Measurements from ENCODE around the gene SKI.

- TF ChIP-seq CTCF (IDR thresholded peaks at IDR 0.05) (no peak), POLR2A (IDR thresholded peaks at IDR 0.05) (no peak)
Observed at GRCh38 chr1:2182376-2182775, 45.7 kb upstream of the SKI start.
